Activated naive CD8-positive, alpha-beta T cell treated with anti-CD3 and anti-CD28 coated beads, Interleukin-2, amount 50 U/mL, for 16 hours (primary cell): ENCODE data around the gene CLDN6.

Experiments
- DNase-seq: peaks from one replicate; pipeline ENCODE4 v3.0.0-alpha.2; 2020; ENCODE audit warnings: low read depth, low spot score

CLDN6 gene

DNA sequence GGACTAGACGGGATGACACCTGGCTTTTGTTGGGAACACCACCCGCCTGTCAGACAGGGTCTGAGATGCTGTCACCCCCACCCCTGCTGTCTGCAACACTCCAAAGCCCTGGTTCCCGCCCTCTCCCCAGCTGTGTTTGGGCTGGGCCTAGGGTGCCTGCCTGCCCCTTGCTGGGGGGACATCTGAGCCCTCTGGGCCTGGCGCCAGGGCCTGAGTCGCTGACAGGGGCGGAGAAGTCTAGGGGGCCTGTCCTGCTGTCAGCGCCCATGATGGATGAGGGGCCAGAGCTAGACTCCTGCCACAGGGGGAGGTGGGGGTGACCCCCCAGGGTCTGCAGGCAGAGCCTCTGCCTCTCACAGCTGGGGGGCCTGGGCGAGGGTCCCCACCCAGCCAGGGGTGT lies 30.1 kb downstream of the CLDN6 start:
- DNase-seq: no peak

GRCh38 chr16:2987286-2987685 lies 30.7 kb downstream of the CLDN6 start:
- DNase-seq: no peak

DNA sequence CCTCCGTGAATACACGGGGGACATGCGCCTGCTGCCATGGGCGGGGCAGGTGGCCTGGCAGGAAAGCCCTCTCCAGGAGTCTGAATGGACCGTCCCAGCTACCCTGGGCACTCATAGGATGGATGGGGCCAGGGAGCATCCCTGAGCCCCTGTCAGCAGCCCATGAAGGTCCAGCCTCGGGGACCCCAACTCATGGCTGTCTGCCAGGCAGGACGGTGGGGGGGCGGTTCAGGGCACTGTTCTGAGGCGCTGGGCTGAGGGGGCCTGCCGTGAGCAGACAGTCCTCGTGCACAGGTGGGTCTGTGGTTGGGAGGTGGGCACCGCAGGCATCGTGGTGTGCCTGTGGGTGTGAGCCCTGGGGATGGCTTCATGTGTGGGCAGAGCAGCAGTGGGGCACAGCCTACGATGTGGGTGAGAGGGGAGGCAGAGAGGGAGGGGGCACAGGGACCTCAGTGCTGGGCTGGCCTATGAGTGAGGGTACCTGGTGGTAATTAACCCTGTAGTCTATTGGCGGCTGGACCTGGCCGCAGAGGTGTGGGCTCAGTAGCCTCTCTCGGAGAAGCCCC lies 31.3 kb downstream of the CLDN6 start:
- DNase-seq: no peak

- DNase-seq: no peak
Observed at GRCh38 chr16:2985893-2986355, 32.1 kb downstream of the CLDN6 start.

DNA sequence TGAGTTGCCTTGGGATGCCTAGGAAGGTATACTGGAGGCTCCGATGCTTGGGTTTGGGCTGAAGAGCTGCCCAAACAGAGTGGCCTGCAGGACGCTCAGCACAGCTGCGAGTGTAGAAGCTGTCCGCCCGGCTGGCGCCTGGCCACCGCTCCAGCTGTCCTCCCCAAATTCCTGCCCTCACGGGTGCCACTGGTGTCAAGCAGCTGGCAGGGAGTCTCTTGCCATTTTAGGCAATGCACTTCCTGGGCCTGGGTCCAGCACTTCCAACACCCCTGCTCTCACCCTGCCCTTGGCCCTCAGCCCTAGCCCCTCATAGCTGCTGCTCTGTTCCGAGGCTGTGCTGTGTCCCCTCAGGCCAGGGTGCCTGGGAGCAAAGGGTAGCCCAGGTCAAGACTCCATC lies 32.5 kb downstream of the CLDN6 start:
- DNase-seq: no peak

DNA sequence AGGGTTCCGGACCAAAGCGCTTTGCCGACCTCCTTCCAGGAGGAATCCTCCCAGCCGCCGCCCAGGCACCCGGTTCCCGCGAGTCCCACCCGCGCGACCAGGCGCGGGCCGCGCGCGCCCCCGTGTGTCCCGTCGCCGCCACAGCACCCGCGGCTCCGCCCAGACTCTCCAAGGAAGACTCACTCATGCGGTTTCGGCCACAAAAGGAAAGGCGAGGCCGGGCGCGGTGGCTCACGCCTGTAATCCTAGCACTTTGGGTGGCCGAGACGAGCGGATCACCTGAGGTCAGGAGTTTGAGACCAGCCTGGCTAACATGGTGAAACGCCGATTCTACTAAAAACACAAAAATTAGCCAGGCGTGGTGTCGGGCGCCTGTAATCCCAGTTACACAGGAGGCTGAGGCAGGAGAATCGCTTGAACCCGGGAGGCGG lies 34.3 kb downstream of the CLDN6 start:
- peak; percentile 39 for DNase-seq

GRCh38 chr16:2982402-2982801 lies 35.6 kb downstream of the CLDN6 start:
- DNase-seq: no peak

- DNase-seq: no peak
Observed at GRCh38 chr16:2981899-2982250, 36.1 kb downstream of the CLDN6 start.

GRCh38 chr16:2981177-2981898 lies 36.6 kb downstream of the CLDN6 start:
- DNase-seq: no peak

DNA sequence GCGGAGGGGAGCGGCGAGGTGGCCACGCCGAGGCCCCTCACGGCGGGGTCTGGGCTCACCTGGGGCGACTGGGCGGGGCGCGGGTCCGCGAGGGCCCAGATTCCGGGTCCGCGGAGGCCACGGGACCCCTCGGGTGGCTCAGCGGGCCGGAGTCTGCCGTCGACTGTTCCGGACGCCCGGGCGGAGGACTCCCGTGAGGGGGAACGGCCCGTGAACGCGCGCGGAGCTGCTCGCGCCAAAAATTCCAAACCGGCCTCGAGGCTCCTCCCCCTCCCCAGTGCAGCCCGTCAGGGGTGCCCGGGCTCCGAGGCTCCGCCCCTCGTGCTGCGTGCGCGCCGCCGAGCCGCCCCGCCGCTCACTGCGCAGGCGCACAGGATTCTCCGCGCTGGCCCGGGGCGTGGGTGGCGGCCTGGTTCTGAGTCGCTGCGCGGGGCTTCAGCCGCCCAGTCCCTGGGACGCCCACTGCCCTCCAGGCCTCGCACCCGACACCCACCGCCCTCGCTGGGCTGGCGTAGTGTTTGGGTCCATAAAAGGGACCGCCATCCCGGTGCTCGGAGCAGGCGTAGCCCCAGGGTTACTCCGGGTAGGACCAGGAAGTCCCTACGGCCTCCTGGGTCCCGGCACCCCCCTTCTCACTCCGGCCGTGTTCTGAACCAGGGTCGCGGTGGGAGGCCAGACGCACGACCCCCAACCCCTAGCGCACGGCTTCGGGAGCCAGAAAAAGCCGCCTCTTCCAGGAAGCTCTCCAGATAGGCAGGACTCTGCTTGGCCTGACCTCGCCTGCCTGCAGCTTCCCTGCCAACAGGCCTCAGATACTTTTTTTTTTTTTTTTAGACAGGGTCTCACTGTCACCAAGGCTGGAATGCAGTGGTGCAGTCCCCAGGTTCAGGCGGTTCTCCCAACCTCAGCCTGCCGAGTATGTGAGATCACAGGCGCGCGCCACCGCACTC lies 37.5 kb downstream of the CLDN6 start, which contains the start of gene PKMYT1:
PKMYT1 (minus strand) TSS at position 220 of the 950 bp plus-strand sequence. CDS start 789 bp downstream, outside the sequence.
- peak; percentile 83 for DNase-seq

GRCh38 chr16:2979669-2980226 lies 38.2 kb downstream of the CLDN6 start:
- no peak for DNase-seq

- DNase-seq: no peak
Observed at GRCh38 chr16:2977440-2977839, 40.5 kb downstream of the CLDN6 start.

DNA sequence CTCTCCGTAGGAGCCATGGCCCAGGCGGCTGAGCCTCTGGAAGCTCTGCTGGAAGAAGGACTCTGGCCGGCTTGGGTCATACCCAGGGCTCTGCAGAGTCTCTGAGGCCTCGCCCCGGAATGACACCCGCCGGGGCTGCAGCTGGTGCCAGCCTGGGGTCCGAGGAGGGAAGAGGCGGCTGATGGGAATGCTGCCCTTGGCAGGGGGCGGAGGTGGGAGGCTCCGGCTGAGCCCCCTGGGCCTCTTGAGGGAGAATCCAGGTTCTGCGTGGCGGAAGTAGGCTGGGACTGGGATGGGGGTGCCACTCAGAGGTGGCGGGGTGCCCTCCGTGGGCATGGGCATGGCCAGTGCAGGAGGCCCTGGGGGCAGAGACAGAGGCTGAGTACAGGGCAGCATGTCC lies 41.3 kb downstream of the CLDN6 start:
- DNase-seq: no peak

- DNase-seq: no peak
Observed at GRCh38 chr16:2976201-2976600, 41.8 kb downstream of the CLDN6 start.

- no peak for DNase-seq
Observed at GRCh38 chr16:2975161-2975795, 42.7 kb downstream of the CLDN6 start.

DNA sequence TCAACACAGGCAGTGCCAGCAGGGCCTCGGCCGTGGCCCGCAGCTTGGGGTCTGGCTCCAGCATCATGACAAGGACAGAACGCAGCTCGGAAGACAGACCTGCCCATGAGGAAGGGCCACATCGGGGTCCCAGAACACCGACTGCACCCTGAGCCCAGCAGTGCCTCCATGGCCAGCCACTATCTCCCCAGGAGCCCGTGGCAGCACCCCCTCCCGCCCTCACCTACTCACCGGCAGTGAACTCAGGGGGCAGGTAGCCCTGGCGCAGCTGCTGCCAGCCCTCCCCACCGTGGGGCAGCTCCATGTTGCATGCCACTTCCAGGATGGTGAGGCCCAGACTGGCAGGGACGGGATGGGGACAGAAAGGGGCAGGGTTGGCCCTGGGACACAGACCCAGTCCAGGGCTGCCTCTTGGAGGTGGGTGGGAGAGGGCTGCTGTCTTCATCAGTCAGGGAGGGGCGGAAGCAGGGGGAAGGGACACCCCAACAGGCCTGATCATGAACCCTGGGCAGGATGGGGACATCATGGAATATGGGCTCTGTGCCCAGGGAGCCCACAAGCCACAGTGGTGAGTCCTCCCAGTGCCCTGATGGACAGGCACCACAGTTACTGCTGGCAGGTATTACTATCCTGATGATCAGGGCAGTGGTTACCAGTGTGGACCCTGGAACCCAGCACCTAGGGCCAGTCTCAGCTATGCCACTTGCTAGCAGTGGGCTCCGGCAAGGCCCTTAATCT lies 43.5 kb downstream of the CLDN6 start:
- no peak for DNase-seq

DNA sequence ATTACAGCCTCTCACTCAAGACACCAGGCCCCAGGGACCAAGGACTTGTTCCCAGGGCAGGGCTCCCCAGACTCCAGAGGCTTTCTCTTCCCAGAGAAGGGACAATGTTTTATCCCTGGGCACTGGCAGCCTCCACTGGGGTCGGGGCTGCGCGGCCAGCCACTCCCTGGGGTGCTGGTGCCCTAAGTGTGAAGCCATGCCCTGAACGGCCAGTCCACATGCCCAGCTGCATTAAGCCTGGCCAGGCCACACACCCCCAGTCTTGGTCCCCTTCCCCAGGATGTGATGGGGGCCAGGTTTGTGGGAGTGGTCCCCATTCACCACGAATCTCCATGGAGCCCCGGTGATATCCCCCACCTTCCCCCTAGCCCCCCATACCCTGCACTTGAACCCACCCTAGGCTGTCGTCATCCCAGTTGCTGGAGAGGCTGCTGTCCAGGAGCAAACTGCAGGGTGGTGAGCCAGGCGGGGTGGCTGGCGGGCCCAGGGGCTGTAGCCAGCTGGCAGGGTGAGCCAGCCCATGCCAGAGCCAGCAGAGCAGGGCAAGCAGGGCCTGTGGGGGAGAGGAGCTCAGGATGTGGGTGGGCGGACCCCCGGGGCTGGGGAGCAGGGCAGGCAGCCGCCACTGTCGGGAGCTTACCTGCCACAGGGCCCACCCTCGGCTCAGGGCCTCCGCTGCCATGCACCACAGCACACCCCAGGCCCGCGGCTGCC lies 44.2 kb downstream of the CLDN6 start:
- no peak for DNase-seq

GRCh38 chr16:2973093-2973492 lies 44.9 kb downstream of the CLDN6 start:
- no peak for DNase-seq

DNA sequence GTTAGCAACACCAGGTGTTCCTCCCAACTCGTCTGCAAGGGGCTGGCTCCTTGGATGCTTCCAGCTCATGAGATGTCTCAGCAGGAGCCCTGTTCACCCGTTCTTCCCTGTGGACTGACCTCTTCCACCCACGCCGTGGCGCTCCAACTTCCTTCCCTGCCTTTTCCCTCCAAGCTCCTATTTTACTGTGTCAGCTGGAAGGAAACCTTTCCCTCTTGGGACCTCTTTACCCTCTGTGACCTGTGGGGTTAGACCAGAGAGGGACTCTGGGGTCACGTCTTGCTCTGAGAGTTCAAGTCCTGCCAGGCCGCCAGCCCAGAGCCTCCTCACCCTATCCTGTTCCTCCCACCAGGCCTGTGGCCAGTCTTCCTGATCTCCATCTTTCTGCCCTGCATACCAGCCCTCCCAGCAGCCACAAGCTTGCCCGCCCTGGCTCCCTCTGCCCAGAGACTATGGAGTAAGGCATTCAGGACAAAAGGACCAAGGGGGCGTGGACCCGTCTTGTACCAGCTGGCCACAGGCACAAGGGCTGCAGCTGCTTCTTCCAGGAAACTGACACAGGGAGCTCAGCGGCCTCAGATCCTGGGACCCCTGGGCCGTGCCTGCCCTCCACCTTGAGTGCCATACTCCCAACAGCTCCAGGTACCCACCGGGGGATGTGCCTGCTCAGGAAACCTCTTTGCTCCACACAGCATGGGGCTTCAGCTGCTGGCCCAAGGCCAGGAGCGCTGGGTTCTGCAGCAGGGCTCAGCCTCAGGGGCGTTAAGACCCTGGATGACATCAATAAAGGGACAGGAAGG lies 45.8 kb downstream of the CLDN6 start:
- no peak for DNase-seq
